Erythroblast (primary cell): Measurements from ENCODE around the gene ATP9A.

Experiments used
- GATA1 ChIP-seq: IDR thresholded peaks from 2 replicates; pipeline ENCODE4 v1.6.1; 2011; ENCODE audit warnings: low read depth, mild to moderate bottlenecking, control low read depth, low read length, moderate library complexity
- POLR2A ChIP-seq: IDR thresholded peaks from 2 replicates; pipeline ENCODE4 v1.6.1; 2011; ENCODE audit warnings: mild to moderate bottlenecking, low read length

GRCh38 chr20:51562332-51563173, 205.6 kb downstream of the ATP9A start:
- TF ChIP-seq POLR2A (no peak), GATA1 (no peak)
